ENCODE measurements around the gene SLC25A10.

SLC25A10 gene

GRCh38 chr17:81713556-81714411 is 1.7 kb downstream of the SLC25A10 start:
- no peak overlapping the region for H3K27ac ChIP-seq (ENCODE audit: low read length, poor library complexity, severe bottlenecking)
- H2BK15ac ChIP-seq (ENCODE audit: low read depth, poor library complexity, severe bottlenecking), result no peak overlapping the region
- H3K9ac ChIP-seq (ENCODE audit: low read length), result peak overlapping the region; percentile 76
- H2AK5ac ChIP-seq (ENCODE audit: low read length, severe bottlenecking), result no peak overlapping the region
- H2BK5ac ChIP-seq (ENCODE audit: low read depth, low read length, poor library complexity, severe bottlenecking), result no peak overlapping the region
- H3K36me3 ChIP-seq (ENCODE audit: control insufficient read depth in 1 of 2, insufficient read depth in 2 of 2, low read depth in 1 of 2, low read length in 2 of 2), result peaks cover 0 to 42% of the 10 kb centered on the region in 2 experiments
- peaks cover 33% of the 10 kb centered on the region for H3K4me1 ChIP-seq (ENCODE audit: control insufficient read depth, insufficient read depth, low read depth, low read length)
- H3K4ac ChIP-seq (ENCODE audit: low read depth in 1 of 2, low read length in 2 of 2), result no peak overlapping the region
- H2BK120ac ChIP-seq (ENCODE audit: low read depth, low read length), result no peak overlapping the region
- H3K14ac ChIP-seq (ENCODE audit: low read length in 2 of 2), result no peak overlapping the region
- H3K79me1 ChIP-seq (replicated peaks; ENCODE audit: low read length, poor library complexity, severe bottlenecking), result peaks cover 12% of the 10 kb centered on the region
- no peak overlapping the region for H3K23ac ChIP-seq (ENCODE audit: low read length in 2 of 2)
- no peak overlapping the region for H4K8ac ChIP-seq (ENCODE audit: low read length)
- H4K91ac ChIP-seq (ENCODE audit: low read length), result peak overlapping the region; percentile 54
- H3K4me3 ChIP-seq (ENCODE audit: insufficient read depth in 1 of 2, low read depth in 1 of 2, low read length in 2 of 2), result peak overlapping the region in 1 of 2 experiments; percentile 80
- H2BK12ac ChIP-seq (ENCODE audit: low read length in 2 of 2), result peak overlapping the region in 1 of 2 experiments; percentile 19
- H3K4me2 ChIP-seq (ENCODE audit: low read length, poor library complexity, severe bottlenecking), result no peak overlapping the region
- DNase-seq, result no peak
- no peaks in the 10 kb centered on the region for H3K9me3 ChIP-seq (ENCODE audit: control insufficient read depth, low read length)
- no peaks in the 10 kb centered on the region for H3K27me3 ChIP-seq (ENCODE audit: control insufficient read depth in 1 of 2, insufficient read depth in 1 of 2, low read length in 2 of 2)
- no peak overlapping the region for H2AFZ ChIP-seq (ENCODE audit: low read depth, low read length)
- 85% methylated on average over 35 of the region's 36 CpGs for WGBS
- no peak overlapping the region for H3K18ac ChIP-seq (ENCODE audit: low read depth in 1 of 2, low read length in 2 of 2)

GRCh38 chr17:81714412-81715106 is 2.5 kb downstream of the SLC25A10 start:
- no peak overlapping the region for H2AFZ ChIP-seq (ENCODE audit: low read depth, low read length)
- no peak overlapping the region for H3K4me2 ChIP-seq (ENCODE audit: low read length, poor library complexity, severe bottlenecking)
- no peaks in the 10 kb centered on the region for H3K27me3 ChIP-seq (ENCODE audit: control insufficient read depth in 1 of 2, insufficient read depth in 1 of 2, low read length in 2 of 2)
- H3K9me3 ChIP-seq (ENCODE audit: control insufficient read depth, low read length), result no peaks in the 10 kb centered on the region
- no peak overlapping the region for H4K91ac ChIP-seq (ENCODE audit: low read length)
- peaks cover 0 to 44% of the 10 kb centered on the region in 2 experiments for H3K36me3 ChIP-seq (ENCODE audit: control insufficient read depth in 1 of 2, insufficient read depth in 2 of 2, low read depth in 1 of 2, low read length in 2 of 2)
- H3K23ac ChIP-seq (ENCODE audit: low read length in 2 of 2), result no peak overlapping the region
- no peak overlapping the region for H2BK5ac ChIP-seq (ENCODE audit: low read depth, low read length, poor library complexity, severe bottlenecking)
- H2AK5ac ChIP-seq (ENCODE audit: low read length, severe bottlenecking), result no peak overlapping the region
- no peak overlapping the region for H3K9ac ChIP-seq (ENCODE audit: low read length)
- no peak overlapping the region for H2BK12ac ChIP-seq (ENCODE audit: low read length in 2 of 2)
- no peak overlapping the region for H2BK15ac ChIP-seq (ENCODE audit: low read depth, poor library complexity, severe bottlenecking)
- no peak overlapping the region for H3K18ac ChIP-seq (ENCODE audit: low read depth in 1 of 2, low read length in 2 of 2)
- H3K4me3 ChIP-seq (ENCODE audit: insufficient read depth in 1 of 2, low read depth in 1 of 2, low read length in 2 of 2), result no peak overlapping the region
- H3K14ac ChIP-seq (ENCODE audit: low read length in 2 of 2), result no peak overlapping the region
- no peak overlapping the region for H2BK120ac ChIP-seq (ENCODE audit: low read depth, low read length)
- WGBS, result 98% methylated on average over 37 of the region's 39 CpGs
- no peak for DNase-seq
- H3K4me1 ChIP-seq (ENCODE audit: control insufficient read depth, insufficient read depth, low read depth, low read length), result peaks cover 33% of the 10 kb centered on the region
- H3K4ac ChIP-seq (ENCODE audit: low read depth in 1 of 2, low read length in 2 of 2), result no peak overlapping the region
- no peak overlapping the region for H4K8ac ChIP-seq (ENCODE audit: low read length)
- no peak overlapping the region for H3K27ac ChIP-seq (ENCODE audit: low read length, poor library complexity, severe bottlenecking)
- H3K79me1 ChIP-seq (replicated peaks; ENCODE audit: low read length, poor library complexity, severe bottlenecking), result peaks cover 12% of the 10 kb centered on the region

- Histone ChIP-seq H4K91ac (ENCODE audit: low read length) (no peak overlapping the region), H3K9ac (ENCODE audit: low read length) (no peak overlapping the region), H2BK15ac (ENCODE audit: low read depth, poor library complexity, severe bottlenecking) (no peak overlapping the region), H3K4me2 (ENCODE audit: low read length, poor library complexity, severe bottlenecking) (no peak overlapping the region), H3K23ac (ENCODE audit: low read length in 2 of 2) (no peak overlapping the region), H2BK12ac (ENCODE audit: low read length in 2 of 2) (no peak overlapping the region), H3K36me3 (ENCODE audit: control insufficient read depth in 1 of 2, insufficient read depth in 2 of 2, low read depth in 1 of 2, low read length in 2 of 2) (peaks cover 0 to 51% of the 10 kb centered on the region in 2 experiments), H3K79me1 (replicated peaks; ENCODE audit: low read length, poor library complexity, severe bottlenecking) (peaks cover 12% of the 10 kb centered on the region), H3K4me1 (ENCODE audit: control insufficient read depth, insufficient read depth, low read depth, low read length) (peaks cover 30% of the 10 kb centered on the region), H2AFZ (ENCODE audit: low read depth, low read length) (no peak overlapping the region), H2BK120ac (ENCODE audit: low read depth, low read length) (no peak overlapping the region), H3K27me3 (ENCODE audit: control insufficient read depth in 1 of 2, insufficient read depth in 1 of 2, low read length in 2 of 2) (no peaks in the 10 kb centered on the region), H4K8ac (ENCODE audit: low read length) (no peak overlapping the region), H2BK5ac (ENCODE audit: low read depth, low read length, poor library complexity, severe bottlenecking) (no peak overlapping the region), H3K4ac (ENCODE audit: low read depth in 1 of 2, low read length in 2 of 2) (no peak overlapping the region), H2AK5ac (ENCODE audit: low read length, severe bottlenecking) (no peak overlapping the region), H3K9me3 (ENCODE audit: control insufficient read depth, low read length) (no peaks in the 10 kb centered on the region), H3K14ac (ENCODE audit: low read length in 2 of 2) (no peak overlapping the region), H3K4me3 (ENCODE audit: insufficient read depth in 1 of 2, low read depth in 1 of 2, low read length in 2 of 2) (no peak overlapping the region), H3K27ac (ENCODE audit: low read length, poor library complexity, severe bottlenecking) (no peak overlapping the region), H3K18ac (ENCODE audit: low read depth in 1 of 2, low read length in 2 of 2) (no peak overlapping the region)
- WGBS, result 94% methylated on average over 30 of the region's 32 CpGs
- DNase-seq, result no peak
Measured at GRCh38 chr17:81715107-81715871, 3.2 kb downstream of the SLC25A10 start.

Data from mesenchymal stem cell (in vitro differentiated cells and primary cell).